ENCODE data around the gene SOX10. TPM values are rescaled to one million over a fixed set of nuclear protein-coding genes. Genes with fewer than 3 reads are reported as not detected.
A peak's percentile ranks its signal among the peaks of the same experiment; 100 is the strongest.
"Not testable (repeated sequence)": the region's sequence is repeated elsewhere in the genome, so short reads cannot be mapped to it uniquely, and the experiment has no call there.

SOX10 gene
- total RNA-seq, 2 donors from 2014 or later = not detected

DNA sequence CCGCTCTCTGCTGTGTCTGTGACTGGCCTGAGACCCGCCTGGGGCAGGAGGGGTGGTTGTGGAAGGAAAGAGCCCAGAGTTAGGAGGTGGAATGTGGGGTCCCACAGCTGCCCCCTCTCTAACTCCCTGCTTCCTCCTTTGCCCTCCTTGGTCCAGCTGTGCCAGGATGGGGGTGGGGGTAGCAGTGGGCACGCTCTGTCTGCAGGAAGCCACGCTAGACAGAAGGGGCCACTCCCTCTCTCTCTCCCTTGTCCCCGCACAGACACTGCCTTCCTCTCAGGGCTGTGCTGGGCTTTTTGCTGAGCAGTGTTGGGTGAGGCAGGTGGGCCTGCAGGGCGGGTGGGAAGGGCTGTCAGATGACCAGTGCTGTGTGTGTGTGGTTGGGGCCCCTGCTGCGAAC is 2.0 kb upstream of the SOX10 start:
- no peak overlapping the region for H3K27ac Mint-ChIP-seq
- no peak for DNase-seq
- H3K4me3 Mint-ChIP-seq = no peak overlapping the region
- H3K36me3 Mint-ChIP-seq (ENCODE audit: low read depth) = no peaks in the 10 kb centered on the region
- ATAC-seq = no peak
- H3K27me3 Mint-ChIP-seq = no peaks in the 10 kb centered on the region
- no peaks in the 10 kb centered on the region for H3K9me3 ChIP-seq (ENCODE audit: control insufficient read depth, low read length, poor library complexity, severe bottlenecking)
- no peaks in the 10 kb centered on the region for H3K4me1 Mint-ChIP-seq

DNA sequence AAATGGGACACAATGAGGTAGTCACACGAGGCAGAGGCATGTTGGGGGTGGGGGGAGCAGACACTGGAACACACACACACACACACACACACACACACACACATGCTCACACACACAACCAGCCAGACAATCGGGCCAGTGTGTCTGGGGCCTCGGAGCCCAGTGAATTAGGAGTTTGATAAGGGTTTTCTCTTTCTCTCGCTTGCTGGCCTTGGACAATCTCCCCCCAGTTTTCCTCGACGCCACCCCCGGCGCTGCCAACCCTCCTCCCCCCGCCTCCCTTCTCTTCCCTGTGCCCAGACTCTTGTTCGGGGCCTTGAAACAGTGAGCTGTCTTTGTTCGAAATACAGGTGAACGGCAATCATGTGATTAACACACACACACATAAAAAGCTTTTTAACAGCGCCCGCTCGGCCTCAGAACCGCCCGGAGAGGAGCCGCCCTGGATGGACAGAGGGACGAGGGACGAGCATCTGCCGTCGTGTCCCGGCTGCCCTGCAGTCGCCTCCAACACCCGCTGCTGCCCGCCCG is 1.5 kb upstream of the SOX10 start:
- no peaks in the 10 kb centered on the region for H3K36me3 Mint-ChIP-seq (ENCODE audit: low read depth)
- DNase-seq (no peak), ATAC-seq (no peak)
- no peak overlapping the region for H3K4me3 Mint-ChIP-seq
- no peaks in the 10 kb centered on the region for H3K27me3 Mint-ChIP-seq
- no peaks in the 10 kb centered on the region for H3K9me3 ChIP-seq (ENCODE audit: control insufficient read depth, low read length, poor library complexity, severe bottlenecking)
- peak overlapping the region; percentile 43 for H3K27ac Mint-ChIP-seq
- H3K4me1 Mint-ChIP-seq = no peaks in the 10 kb centered on the region

DNA sequence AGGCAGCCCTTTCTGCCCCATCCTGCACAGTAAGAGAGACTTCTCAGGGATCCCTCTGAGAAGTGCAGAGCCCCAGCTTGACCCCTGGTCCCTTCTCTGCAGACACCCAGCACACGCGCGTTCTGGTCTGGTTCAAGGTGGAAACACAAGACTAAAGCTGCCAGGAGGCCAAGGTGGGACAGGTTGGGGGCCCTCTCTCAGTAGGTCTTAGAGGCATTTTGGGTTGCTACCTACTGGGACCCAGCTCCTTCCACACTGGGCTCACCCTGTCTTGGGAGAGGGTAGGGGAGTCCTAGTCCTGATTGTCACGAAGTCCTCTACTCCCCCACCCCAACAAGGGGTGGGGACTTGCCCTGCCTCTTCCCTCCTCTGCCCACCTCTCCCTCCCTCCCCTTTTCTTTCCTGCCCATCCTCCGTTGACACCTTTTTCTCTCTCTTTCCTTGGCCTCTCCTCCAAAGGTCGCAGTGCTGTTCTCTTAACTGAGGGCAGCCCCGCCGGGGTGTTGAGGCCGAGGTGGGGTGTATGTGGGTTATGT is 763 bp upstream of the SOX10 start:
- H3K27ac Mint-ChIP-seq = peak overlapping the region; percentile 43
- H3K36me3 Mint-ChIP-seq (ENCODE audit: low read depth) = peaks cover 4% of the 10 kb centered on the region
- no peak for ATAC-seq
- no peaks in the 10 kb centered on the region for H3K9me3 ChIP-seq (ENCODE audit: control insufficient read depth, low read length, poor library complexity, severe bottlenecking)
- no peaks in the 10 kb centered on the region for H3K27me3 Mint-ChIP-seq
- no peak for DNase-seq
- no peak overlapping the region for H3K4me3 Mint-ChIP-seq
- no peaks in the 10 kb centered on the region for H3K4me1 Mint-ChIP-seq

DNA sequence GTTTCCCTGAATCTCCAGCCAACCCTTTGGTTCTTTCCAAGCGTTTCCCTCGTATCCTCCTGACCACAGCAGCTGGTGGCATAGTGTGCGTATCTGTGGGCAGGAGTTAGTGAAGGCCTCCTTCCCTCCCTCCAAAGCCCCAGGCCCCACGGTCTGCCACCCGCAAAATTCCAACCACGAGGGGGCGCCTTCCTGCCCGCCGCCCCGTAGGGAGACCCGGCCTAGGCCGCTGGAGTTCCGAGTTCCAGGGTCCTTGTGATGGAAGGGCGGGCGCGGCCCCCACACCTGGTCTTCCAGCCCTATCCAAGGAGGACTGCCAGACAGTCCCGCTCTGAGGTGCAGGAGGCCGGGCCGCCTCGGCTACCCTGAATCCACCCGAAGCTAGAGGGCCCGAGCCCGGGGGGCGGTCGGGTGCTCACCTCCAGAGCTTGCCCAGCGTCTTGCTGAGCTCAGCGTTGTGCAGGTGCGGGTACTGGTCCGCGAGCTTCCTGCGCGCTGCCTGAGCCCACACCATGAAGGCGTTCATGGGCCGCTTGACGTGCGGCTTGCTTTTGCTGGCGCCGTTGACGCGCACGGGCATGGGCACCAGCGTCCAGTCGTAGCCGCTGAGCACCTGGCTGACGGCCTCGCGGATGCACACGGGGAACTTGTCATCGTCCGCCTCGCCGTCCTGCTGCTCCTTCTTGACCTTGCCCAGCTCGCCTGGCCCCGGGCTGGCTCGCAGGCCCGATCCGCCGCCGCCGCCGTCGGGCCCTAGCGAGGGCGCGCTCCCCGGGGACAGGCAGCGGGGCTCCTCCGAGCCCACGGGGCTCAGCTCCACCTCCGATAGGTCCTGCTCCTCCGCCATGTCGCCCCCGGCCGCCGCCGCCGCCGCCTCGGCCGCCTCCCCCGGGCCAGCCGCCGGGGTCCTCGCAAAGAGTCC is 1.2 kb downstream of the SOX10 start:
- no peaks in the 10 kb centered on the region for H3K9me3 ChIP-seq (ENCODE audit: control insufficient read depth, low read length, poor library complexity, severe bottlenecking)
- Mint-ChIP-seq H3K36me3 (ENCODE audit: low read depth) (peaks cover 4% of the 10 kb centered on the region), H3K27me3 (no peaks in the 10 kb centered on the region), H3K27ac (no peak overlapping the region), H3K4me1 (no peaks in the 10 kb centered on the region), H3K4me3 (no peak overlapping the region)
- ATAC-seq = no peak
- no peak for DNase-seq

DNA sequence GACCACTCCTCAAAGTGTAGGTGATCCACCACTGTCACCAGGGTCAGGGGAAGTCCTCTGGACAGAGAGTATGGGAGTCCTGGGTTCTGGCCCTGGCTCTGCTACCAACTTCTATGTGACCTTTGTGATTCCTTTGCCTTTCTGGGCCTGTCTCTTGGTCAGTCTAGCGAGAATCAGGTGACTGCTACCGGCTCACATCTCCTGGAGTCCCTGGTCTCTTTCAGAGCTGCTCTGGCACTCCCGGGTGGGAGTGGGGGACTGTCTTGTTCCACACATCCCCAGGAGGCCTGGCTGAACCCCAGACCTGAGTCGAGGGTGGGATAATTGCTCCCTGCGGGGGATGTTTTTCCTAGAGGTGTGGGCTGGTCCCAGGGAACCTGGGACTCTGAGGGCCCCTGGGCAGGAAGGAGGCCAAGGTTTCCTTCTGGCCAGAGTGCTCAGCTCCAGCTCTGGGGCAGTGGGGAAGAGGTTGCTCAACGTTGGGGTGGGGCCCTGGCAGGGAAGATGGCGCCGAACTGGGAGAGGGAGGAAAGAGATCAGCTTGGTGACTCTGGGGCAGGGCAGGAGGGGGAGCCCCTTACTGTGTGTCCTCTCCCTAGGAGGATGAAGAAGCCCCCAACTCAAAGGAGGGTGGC is 2.1 kb downstream of the SOX10 start:
- Mint-ChIP-seq H3K36me3 (ENCODE audit: low read depth) (peaks cover 4% of the 10 kb centered on the region), H3K4me3 (no peak overlapping the region), H3K27me3 (no peaks in the 10 kb centered on the region), H3K4me1 (no peaks in the 10 kb centered on the region), H3K27ac (no peak overlapping the region)
- ATAC-seq (no peak), DNase-seq (no peak)
- no peaks in the 10 kb centered on the region for H3K9me3 ChIP-seq (ENCODE audit: control insufficient read depth, low read length, poor library complexity, severe bottlenecking)

DNA sequence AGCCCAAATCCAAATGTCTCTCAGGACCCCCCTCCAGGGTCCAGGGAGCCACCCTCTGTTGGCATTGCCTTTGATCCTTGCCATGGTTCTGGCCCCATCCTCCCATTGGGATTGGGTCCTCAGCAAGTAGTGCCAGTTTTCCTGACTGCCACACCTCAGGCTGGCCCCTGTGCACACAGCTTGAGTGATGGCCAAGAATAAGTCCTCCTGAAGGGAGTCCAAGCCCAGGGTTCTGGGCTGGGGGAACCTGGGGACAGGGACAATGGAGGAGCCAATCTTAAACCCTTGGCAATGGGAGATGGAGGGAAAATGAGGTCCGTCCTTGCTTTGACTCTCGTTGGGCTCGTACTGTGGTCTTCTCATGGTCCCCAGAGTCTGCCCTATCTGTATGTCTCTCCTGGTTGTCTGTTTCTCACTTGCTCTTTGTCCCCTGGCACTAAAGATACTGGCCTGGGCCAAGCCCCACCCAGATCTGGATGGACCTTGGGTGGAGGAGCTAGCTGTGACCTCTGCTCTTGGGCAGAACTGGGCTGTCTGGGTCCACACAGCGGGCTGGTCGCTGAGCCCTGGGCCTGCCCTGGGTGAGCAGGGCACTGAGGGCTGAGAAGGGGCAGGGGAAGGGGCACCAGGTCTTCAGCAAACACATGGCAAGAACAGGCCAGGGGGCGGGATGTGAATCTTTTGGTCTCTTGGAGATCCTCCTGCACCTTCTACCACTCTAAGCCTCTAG is 2.9 kb downstream of the SOX10 start:
- Mint-ChIP-seq H3K4me1 (no peaks in the 10 kb centered on the region), H3K36me3 (ENCODE audit: low read depth) (peaks cover 4% of the 10 kb centered on the region), H3K27ac (no peak overlapping the region), H3K27me3 (no peaks in the 10 kb centered on the region), H3K4me3 (no peak overlapping the region)
- DNase-seq (no peak), ATAC-seq (no peak)
- no peaks in the 10 kb centered on the region for H3K9me3 ChIP-seq (ENCODE audit: control insufficient read depth, low read length, poor library complexity, severe bottlenecking)

DNA sequence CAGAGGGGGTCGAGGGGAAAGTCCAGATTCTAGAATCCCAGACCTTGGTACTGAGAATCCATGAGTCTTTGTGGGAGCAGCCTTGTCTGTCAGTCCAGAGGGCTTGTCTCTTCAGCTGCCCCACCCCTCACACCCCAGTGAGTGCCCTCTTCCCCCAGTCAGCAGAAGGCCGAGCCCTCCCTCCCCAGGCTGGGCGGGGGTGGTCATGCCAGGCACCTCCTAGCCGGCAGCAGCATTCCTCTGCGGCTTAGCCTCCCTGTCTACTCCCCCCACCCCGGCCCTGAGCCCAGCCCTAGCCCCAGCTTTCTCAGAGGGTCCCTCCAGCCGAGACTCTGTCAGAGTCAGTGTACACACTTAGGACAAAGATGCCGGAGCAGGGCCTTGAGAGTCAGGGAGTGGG is 4.6 kb downstream of the SOX10 start:
- H3K9me3 ChIP-seq (ENCODE audit: control insufficient read depth, low read length, poor library complexity, severe bottlenecking) = no peaks in the 10 kb centered on the region
- Mint-ChIP-seq H3K4me1 (peaks cover 4% of the 10 kb centered on the region), H3K36me3 (ENCODE audit: low read depth) (peaks cover 4% of the 10 kb centered on the region), H3K4me3 (no peak overlapping the region), H3K27me3 (no peaks in the 10 kb centered on the region), H3K27ac (no peak overlapping the region)
- no peak for ATAC-seq
- no peak for DNase-seq

DNA sequence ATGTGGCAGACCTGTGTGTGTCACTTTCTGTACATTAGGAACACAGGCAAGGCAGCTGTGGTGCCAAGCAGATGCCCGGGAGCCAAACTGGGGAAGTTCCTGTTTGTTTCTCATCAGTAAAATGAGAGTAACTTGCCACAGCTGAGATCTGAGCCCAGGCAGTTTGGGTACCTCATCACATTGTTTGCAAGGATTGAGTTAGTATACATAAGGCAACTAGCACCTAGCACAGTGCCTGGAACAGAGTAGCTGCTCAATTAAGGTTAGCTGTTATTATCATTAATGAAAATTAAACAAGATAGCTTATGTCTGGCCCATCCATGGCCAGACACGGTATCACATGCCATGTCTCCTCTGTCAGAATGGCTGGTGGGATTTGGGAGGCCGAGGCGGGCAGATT is 7.8 kb downstream of the SOX10 start:
- DNase-seq (no peak), ATAC-seq (no peak)
- Mint-ChIP-seq H3K4me1 (peaks cover 6% of the 10 kb centered on the region), H3K27ac (no peak overlapping the region), H3K27me3 (no peaks in the 10 kb centered on the region), H3K36me3 (ENCODE audit: low read depth) (peaks cover 6% of the 10 kb centered on the region), H3K4me3 (no peak overlapping the region)
- H3K9me3 ChIP-seq (ENCODE audit: control insufficient read depth, low read length, poor library complexity, severe bottlenecking) = no peaks in the 10 kb centered on the region

DNA sequence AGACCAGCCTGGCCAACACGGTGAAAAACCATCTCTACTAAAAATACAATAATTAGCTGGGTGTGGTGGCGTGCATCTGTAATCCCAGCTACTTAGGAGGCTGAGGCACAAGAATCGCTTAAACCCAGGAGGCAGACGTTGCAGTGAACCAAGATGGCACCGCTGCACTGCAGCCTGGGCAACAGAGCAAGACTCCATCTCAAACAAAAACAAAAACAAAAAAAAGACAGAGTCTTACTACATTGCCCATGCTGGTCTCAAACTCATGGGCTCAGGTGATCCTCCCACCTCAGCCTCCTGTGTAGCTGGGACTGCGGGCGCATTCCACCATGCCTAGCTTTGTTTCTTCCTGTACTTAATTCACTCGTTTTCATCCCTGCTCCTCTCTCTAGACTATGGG is 8.3 kb downstream of the SOX10 start:
- H3K27me3 Mint-ChIP-seq; ATAC-seq; H3K9me3 ChIP-seq (ENCODE audit: control insufficient read depth, low read length, poor library complexity, severe bottlenecking); H3K4me1 Mint-ChIP-seq; H3K27ac Mint-ChIP-seq; DNase-seq; H3K4me3 Mint-ChIP-seq; H3K36me3 Mint-ChIP-seq (ENCODE audit: low read depth): not testable (repeated sequence)

DNA sequence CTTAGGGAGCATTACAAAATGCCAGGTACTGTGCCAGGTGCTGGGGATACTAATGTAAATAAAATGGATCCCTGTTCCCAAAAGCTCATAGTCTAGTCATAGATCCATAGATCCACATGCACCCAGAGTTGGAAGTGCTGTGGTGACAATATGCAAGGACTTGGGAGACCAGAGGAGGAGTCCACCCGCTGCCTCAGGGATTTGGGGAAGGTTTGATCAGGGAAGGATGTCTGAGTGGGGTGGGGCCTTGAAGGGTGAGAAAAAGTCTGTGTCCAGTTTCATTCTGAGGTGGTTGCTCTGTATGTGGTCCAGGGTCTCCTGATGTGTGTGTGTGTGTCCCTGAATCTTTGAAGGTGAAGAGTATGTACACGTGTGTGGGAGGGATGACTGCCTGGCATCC is 9.2 kb downstream of the SOX10 start:
- no peak overlapping the region for H3K4me3 Mint-ChIP-seq
- DNase-seq (no peak), ATAC-seq (no peak)
- peaks cover 9% of the 10 kb centered on the region for H3K4me1 Mint-ChIP-seq
- peaks cover 3% of the 10 kb centered on the region for H3K36me3 Mint-ChIP-seq (ENCODE audit: low read depth)
- peak overlapping the region; percentile 49 for H3K27ac Mint-ChIP-seq
- H3K27me3 Mint-ChIP-seq = no peaks in the 10 kb centered on the region
- no peaks in the 10 kb centered on the region for H3K9me3 ChIP-seq (ENCODE audit: control insufficient read depth, low read length, poor library complexity, severe bottlenecking)

DNA sequence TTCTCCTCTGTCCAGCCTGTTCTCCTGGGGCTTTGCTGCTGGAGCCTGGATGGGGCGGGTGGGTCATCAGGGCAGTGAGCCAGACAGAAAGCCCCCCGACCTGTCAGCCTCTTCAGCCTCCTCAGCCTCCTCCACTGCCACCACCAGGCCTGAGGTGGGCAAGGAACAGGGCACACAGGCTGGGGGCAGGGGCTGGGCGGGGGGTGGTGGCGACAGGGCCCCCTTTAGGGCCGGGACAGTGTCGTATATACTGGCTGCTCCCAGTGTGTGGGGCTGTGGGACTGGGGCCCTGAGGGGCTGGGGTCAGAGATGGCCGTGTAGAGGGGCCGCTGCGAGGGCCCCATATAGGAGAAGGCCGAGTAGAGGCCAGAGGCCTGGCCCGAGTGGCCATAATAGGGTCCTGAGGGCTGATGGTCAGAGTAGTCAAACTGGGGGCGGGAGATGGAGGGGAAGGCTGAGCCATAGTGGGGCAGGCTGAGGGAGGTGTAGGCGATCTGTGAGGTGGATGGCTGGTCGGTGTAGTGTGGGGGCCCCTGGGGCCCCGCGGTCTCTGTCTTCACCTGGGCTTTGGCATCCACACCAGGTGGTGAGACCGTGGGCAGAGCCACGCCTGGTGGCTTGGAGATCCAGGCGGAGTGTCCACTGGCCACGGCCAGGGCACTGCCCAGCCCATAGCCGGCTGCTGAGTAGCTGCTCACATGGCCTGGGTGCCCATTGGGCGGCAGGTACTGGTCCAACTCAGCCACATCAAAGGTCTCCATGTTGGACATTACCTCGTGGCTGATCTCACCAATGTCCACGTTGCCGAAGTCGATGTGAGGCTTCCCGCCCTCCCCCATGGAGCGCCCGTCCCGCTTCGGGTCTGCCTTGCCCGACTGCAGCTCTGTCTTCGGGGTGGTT is 10.8 kb downstream of the SOX10 start:
- peaks cover 3% of the 10 kb centered on the region for H3K36me3 Mint-ChIP-seq (ENCODE audit: low read depth)
- DNase-seq = no peak

DNA sequence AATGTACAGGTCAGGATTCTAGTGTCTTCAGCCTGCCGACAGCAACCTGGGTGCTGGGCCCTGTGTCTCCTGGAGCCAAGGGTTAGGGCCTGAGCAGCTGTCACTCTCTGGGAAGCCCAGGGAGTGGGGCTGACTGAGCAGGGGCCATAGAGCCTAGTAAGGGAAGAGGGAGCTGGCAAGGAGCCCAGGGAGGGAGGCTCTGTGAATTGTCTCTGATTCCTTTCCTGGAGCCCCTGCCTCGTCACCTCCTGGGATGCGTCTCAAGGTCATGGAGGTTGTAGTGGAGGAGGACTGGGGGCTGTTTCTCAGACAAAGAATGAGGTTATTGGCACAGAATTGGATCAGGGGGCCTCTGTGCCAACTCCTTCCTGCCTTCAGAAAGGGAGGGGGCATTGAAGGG is 11.8 kb downstream of the SOX10 start:
- Mint-ChIP-seq H3K4me1 (peaks cover 14% of the 10 kb centered on the region), H3K36me3 (ENCODE audit: low read depth) (peaks cover 7% of the 10 kb centered on the region), H3K27me3 (no peaks in the 10 kb centered on the region), H3K4me3 (no peak overlapping the region), H3K27ac (no peak overlapping the region)
- DNase-seq = no peak
- no peaks in the 10 kb centered on the region for H3K9me3 ChIP-seq (ENCODE audit: control insufficient read depth, low read length, poor library complexity, severe bottlenecking)
- no peak for ATAC-seq

More for the DNA sequence above, 10.8 kb downstream of the SOX10 start:
- no peak for ATAC-seq
- Mint-ChIP-seq H3K27me3 (no peaks in the 10 kb centered on the region), H3K4me3 (no peak overlapping the region), H3K27ac (no peak overlapping the region), H3K4me1 (peaks cover 12% of the 10 kb centered on the region)
- H3K9me3 ChIP-seq (ENCODE audit: control insufficient read depth, low read length, poor library complexity, severe bottlenecking) = no peaks in the 10 kb centered on the region
